Uterus (tissue), 2 donors: ENCODE measurements around the gene PRKACA.

Experiments used
- CTCF ChIP-seq, 4 experiments: fragments of 200-600 bp in 2 of 4; fragments of 450-650 bp in 2 of 4; sonication (generic) in 2 of 4; IDR thresholded peaks; one replicate each; pipeline ENCODE4 v1.5.1; 2016 to 2019; ENCODE audit warnings: antibody characterized with exemption in 4 of 4, mild to moderate bottlenecking in 2 of 4, moderate library complexity in 1 of 4
- POLR2A ChIP-seq, 2 donors: fragments of 450-650 bp; IDR thresholded peaks; one replicate each; pipeline ENCODE4 v1.6.1; 2016; ENCODE audit warnings: antibody characterized with exemption in 2 of 2, mild to moderate bottlenecking in 1 of 2, moderate library complexity in 1 of 2

GRCh38 chr19:14138576-14139265 is 21.2 kb upstream of the PRKACA start:
- TF ChIP-seq CTCF (IDR thresholded peaks at IDR 0.05) (no peak), POLR2A (IDR thresholded peaks at IDR 0.05) (no peak)
